NCI-H146 treated with DMSO at 0.1 percent for 48 hours (cell line): Measurements from ENCODE around the gene OR8B3.
"Not testable (repeated sequence)": the region's sequence is repeated elsewhere in the genome, so short reads cannot be mapped to it uniquely, and the experiment has no call there.

Source experiments
- DNase-seq: peaks from one replicate; lab custom pipeline; 2025; ENCODE audit not compliant: unreplicated experiment; lab: John Stamatoyannopoulos, UW

Gene OR8B3, protein sequence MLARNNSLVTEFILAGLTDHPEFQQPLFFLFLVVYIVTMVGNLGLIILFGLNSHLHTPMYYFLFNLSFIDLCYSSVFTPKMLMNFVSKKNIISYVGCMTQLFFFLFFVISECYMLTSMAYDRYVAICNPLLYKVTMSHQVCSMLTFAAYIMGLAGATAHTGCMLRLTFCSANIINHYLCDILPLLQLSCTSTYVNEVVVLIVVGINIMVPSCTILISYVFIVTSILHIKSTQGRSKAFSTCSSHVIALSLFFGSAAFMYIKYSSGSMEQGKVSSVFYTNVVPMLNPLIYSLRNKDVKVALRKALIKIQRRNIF

DNA sequence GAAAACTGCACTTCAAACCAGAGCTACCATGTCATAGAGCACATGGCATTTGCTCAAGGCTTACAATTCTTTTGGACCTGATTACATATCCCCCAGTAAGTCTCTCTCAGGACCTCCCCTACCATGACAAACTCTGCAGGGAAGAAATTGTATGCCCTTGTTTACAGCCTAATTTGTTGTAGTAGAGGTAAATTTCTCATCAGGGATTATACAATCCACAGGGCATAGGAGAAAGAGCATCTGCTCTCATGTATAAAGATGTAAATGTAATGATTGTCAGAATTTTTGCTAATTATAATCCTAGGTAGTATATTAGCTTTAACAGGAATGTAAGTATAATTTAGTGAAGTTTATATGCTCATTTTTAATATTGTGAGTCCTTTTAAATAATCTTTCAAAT is at the start of gene OR8B3:
Gene OR8B3 (minus strand): TSS at position 101 of the 400 bp plus-strand sequence. CDS start 1,673 bp downstream, outside the sequence.
- no peak for DNase-seq

DNA sequence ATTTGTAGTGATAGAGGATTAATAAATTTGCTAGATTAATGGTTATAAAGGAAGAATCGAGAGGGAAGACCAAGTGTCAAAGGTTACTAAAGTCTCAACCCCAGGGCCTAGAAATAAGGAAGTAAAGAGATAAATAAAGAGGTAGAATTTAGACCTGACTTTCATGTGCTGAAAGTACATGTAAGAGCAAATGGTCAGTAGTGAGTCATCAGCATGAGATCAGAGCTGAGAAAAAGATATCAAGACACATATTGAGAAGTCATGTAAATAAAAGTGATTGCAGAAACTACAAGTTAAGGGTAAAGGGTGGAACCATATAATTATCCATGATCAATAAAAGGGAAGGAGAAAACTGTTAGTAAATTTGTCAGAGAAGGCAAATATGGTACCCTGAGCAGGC is 48.1 kb upstream of the OR8B3 start:
- no peak for DNase-seq

DNA sequence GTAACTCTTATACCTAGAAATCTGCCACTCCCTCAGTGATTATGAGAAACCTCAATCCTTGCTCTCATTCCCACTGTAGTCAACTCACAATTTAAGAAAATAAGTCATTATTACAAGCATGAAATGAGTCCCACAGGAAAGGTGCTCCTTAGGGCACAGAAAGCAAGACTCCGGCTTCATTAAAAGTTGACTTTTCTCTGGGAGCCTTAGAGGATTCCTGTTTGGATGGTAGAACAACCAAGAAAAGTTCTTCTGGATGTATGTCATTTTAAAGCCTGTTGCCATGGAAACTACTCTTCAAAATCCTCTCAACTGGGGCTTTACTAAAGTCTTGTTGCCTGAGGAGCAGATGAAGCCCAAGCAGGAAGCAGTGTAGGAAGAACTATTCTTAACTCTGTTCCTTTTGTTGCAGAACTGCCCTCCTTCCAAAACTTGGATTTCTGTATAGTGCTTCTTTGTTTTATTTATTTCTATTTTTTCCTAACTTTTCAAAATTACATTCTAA is 46.9 kb upstream of the OR8B3 start, which contains the start of gene OR8B8:
Gene OR8B8 (minus strand): TSS at position 51 of the 505 bp plus-strand sequence. CDS start 4,611 bp downstream, outside the sequence.
- DNase-seq, result no peak

DNA sequence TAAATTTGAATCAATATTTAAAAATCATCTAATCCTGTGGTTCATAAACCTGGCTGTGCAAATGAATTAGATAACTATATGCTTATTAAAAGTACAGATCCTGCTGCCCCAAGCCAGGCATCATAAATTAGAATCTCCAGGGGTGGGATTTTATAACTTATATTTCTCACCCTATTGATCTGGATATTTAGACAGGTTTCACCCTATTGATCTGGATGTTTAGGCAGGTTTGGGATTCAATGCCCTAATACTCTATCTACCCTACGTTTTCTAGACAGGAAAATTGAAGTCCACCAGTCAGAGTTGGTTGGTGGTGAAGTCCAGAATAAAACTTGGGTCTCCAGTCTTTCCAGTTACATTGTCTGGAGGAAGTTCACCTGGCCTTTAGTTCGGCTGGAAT is 44.0 kb upstream of the OR8B3 start:
- no peak for DNase-seq

DNA sequence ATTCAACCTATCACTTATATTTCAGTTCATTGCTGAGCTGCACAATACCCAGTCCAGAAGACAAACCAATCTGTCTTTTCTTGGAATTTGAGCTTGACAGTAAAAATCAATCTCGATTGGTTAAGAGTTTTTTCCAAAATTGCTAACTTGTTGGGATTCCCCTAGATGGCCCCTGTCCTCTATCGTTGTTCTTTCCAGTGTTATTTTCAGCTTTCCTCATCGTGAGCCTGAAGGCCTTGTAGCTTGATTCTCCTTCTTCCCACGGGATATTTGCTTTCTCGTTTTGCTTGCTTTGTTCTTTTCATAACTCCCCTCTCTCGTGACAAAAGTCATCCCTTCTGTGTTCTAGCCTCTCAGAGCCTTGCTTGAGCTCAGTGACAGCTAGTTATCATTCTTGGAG is 43.6 kb upstream of the OR8B3 start:
- DNase-seq, result no peak

DNA sequence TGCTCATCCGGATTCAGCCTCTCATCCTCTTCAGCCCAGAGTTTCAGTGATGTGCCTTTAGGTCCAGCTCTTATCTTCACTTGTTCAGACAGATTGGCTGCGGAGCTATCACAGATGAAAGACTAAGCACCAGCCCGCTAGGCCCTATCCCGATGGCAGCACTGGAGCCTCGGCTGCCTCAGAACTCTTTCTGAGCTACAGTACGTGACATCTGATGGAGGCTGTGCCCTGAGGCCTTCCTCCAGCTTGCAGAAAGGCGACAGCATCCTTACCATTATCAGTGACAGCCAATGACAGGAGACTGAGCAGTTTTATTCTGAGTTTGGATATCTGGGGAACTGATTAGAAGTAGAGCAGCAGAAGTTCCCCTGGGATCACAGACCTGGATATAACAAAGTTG is 42.7 kb upstream of the OR8B3 start:
- no peak for DNase-seq

DNA sequence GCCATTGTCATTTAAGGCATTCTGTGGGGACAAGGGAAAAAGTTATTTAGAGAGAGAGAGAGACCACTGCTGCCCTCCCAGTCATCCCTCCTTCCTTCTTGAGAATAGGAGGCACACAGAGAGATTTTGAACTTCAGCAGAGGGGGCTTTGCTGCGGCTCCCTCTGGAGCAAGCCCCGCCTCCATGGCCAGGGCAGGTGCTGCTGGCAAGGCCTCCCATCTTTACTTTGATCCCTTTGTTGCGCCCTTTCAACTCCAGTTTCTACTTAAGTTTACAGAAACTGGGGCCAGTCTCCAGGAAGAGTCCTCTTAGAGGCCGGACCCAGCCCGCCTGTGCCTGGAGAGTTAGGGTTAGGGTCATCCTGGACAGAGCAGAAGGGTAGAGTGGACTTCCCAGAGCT is 42.3 kb upstream of the OR8B3 start:
- no peak for DNase-seq

DNA sequence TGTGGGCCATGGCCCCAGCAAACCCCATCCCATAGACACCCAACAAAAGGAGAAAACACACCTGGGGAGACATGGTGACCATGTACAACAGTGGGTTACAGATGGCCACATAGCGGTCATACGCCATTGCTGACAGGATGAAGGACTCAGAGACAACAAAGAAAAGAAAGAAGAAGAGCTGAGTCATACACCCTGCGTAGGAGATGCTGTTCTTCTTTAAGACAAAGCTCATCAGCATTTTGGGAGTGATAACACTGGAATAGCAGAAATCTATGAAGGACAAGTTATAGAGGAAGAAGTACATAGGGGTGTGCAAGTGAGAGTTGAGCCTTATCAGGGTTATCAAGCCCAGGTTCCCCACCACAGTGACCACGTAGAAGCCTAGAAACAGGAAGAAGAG is 41.8 kb upstream of the OR8B3 start:
- DNase-seq, result no peak

DNA sequence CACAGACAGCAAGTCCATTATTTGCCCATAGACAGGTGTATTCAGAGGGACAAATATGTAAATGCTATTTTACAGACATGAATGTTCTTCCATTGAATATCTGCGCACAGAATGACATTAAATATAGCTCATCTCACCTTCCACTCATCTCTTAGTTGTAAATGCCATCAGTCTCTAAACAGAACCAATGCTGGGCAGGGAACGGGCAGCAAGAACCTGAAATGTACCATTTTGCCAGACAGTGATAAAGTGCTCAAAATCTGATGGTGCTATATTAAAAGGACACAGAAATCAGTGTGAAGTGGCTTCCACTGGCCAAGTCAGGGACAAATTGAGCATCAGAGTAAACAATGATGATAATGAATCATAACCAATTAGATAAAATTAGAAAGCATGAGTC is 35.9 kb upstream of the OR8B3 start:
- no peak for DNase-seq

DNA sequence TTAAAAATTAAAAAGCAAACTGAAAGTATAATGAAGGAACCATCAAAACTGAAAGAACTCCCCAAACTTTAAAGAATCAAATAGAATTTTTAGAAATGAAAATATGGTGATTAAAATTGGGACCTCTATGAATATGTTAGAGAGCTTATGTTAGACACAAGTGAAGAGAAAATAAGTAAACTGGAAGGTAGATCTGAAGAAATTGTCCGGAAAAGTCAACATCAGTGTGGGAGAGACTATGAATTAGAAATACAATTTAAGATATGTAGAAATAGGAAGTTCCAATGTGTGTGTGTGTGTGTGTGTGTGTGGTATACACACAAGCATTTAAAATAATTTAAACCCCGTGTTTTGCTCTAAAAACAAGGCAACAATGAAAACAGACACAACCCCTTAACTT is 30.8 kb upstream of the OR8B3 start:
- DNase-seq, result no peak

DNA sequence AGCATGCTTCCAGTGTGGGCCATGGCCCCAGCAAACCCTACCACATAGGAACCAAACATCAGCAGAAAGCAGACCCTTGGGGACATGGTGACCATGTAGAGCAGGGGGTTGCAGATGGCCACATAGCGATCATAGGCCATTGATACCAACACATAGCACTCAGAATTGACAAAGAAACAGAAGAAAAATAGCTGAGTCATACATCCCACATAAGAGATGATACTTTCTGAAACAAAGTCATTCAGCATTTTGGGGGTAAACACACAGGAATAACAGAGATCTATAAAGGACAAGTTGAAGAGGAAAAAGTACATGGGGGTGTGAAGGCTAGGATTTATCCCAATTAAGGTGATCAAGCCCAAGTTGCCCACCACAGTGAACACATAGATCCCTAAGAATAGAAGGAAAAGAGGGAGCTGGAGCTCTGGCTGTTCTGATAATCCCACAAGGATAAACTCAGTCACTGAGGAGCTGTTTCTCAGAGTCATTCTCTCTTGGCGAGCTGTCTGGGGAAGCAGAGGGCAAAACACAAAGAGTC is 25.6 kb upstream of the OR8B3 start, which contains the start of gene OR8B4:
Gene OR8B4 (minus strand): TSS at position 488 of the 538 bp plus-strand sequence. CDS start 0 bp downstream, at position 488.
- DNase-seq, result no peak

DNA sequence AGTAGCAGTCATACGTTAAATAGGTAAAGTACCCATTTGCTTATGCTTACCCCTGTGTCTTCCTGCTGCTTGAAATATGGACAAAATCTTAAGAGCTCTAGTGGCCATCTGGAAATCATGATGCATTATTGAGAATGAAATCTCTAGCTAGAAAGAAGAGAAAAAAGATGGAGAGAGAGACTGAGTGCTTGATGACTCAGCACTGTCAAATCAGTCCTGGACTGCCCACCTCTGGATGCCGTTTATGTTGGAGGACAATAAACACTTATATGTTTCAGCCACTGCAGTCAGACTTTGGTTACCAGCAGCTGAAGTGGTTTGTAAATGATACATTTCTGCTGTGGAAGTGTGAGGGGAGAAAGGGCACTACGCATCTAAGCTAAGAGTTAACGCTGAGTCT is 22.2 kb upstream of the OR8B3 start:
- DNase-seq, result no peak

DNA sequence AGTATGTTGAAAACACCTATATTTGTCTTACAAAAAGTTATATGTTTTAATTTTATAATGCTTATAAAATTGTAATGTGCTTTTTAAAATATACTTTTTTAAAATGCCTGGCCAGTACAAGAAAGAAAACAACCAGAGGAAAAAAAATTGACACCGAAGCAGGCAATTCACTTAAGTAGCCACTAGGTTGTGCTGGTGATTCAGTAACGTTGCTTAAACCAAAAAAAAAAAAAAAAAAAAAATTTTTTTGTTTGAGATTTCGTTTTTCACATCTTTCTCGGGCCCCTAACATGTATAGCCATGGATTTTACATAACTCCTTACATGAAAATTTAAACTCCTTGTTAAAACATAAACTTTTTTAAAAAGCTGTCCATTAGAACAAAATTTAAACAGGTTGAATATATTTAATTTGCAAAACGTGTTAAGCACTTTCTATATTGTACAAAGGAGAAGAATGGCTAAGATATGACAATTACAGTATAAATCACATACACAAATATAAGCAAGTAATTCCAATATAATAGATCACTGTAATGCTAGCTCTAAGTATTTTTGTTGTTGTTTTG is 16.6 kb upstream of the OR8B3 start:
- DNase-seq, result no peak

DNA sequence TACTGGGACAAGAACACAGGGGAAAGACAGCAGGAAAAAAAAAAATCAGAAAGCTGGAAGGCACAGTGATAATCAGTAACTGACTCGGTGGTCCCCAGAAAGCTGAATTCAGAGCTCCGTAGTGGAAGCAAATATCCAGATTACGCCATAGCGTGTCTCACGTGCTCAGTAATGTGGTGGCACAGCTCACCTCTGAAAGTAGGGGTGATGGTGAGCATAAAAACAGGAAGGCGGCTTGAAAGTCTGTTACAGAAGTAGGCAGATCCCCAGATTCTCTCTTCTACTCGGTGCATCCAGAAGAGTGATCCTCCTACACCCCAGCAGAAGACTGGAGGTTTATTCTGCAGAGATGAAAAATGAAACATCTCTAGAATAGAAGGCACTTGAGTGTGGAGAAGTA is 11.1 kb upstream of the OR8B3 start:
- DNase-seq, result no peak

DNA sequence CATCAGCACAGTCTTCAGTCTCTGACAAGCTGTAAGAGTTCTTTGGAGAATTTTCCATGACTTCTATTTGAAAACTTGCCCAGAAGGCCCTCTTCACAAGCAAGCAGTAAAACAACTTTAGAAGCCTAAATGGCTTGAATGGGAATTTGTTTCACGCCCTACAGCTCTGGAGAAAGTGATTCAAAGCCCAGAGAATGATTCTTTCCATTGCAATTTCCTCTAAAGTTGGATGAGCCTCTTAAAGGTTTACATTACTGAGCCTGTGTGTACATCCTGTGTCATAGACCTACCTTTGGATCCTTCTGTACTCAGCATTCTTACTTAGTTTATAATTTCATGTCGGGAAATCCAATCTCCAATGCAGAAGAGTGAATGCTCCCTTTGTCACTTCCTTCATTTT is 6.8 kb upstream of the OR8B3 start:
- DNase-seq, result no peak

DNA sequence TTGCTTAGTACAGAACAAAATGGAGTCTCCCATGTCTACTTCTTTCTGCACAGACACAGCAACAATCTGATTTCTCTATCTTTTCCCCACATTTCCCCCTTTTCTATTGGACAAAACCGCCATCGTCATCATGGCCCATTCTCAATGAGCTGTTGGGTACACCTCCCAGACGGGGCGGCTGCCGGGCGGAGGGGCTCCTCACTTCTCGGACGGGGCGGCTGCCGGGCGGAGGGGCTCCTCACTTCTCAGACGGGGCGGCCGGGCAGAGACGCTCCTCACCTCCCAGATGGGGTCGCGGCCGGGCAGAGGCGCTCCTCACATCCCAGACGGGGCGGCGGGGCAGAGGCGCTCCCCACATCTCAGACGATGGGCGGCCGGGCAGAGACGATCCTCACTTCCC is 4.4 kb upstream of the OR8B3 start:
- DNase-seq, result not testable (repeated sequence)

DNA sequence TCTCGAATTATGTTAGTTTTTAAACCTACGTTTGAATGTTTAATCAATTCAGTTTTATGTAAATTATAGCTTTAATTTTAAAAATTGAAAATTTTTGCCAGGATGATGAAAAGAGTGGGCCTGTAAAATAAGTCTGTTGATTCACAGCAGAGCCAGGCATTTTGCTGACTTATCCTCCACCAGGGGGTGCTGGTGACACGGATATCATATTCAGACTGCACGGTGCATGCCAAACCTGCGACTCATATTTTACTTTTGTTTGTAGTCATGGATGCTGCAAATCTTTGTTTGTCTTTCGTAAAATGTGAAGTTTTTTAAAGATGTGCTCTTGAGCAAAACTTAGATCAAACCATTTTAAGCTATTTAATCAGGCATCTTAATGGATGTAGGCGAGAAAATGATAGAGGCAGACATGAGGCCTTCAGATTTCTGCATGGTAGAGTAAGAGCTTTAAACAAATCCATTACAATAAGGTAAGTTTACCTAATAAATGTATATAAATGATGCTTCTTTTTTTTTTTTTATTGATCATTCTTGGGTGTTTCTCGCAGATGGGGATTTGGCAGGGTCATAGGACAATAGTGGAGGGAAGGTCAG is 3.6 kb upstream of the OR8B3 start:
- DNase-seq, result no peak

DNA sequence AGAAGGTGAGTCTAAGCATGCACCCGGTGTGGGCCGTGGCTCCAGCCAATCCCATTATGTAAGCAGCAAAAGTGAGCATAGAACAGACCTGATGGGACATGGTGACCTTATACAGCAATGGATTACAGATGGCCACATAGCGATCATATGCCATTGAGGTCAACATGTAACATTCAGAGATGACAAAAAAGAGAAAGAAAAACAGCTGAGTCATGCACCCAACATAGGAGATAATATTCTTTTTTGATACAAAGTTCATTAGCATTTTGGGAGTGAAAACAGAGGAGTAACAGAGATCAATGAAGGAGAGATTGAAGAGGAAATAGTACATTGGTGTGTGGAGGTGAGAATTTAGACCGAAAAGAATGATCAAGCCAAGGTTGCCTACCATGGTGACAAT is 2.0 kb downstream of the OR8B3 start:
- not testable (repeated sequence) for DNase-seq

DNA sequence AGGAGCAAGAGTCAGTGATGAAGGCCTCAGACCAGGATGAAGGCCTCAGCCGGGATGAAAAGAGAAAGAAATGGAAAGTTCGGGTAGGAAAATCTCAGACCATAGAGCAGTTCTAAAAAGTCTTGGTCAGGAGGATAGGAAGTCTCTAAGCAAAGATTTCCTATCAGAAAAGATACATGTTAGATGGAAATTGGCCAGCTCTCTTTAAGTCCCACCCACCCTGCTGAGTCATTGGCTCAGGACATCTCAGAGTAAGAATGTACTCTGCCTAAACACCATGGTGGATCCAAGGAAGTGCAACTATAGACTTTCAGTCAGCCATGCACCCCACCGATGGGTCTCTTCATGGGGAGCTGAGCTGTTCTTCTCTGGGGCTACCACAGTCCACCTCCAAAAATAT is 4.4 kb downstream of the OR8B3 start:
- no peak for DNase-seq

DNA sequence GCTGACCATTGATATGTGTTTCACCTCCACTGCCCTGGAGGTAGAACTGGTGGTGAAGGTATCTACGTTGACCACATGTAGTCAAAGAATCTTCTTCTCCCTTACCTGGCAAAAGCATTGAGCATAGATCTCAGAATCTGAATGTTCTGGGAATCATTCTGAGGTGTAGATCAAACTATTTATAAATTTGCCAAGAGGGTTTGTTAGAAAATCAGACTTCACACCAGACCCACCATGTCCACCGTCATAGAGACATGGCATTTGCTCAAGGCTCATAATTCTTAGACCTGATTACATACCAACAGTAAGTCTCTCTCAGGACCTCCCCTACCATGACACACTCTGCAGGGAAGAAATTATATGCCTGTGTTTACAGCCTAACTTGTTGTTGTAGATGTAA is 14.4 kb downstream of the OR8B3 start, which contains the start of gene OR8B2:
Gene OR8B2 (minus strand): TSS at position 101 of the 400 bp plus-strand sequence. CDS start 1,156 bp downstream, outside the sequence.
- DNase-seq, result no peak

DNA sequence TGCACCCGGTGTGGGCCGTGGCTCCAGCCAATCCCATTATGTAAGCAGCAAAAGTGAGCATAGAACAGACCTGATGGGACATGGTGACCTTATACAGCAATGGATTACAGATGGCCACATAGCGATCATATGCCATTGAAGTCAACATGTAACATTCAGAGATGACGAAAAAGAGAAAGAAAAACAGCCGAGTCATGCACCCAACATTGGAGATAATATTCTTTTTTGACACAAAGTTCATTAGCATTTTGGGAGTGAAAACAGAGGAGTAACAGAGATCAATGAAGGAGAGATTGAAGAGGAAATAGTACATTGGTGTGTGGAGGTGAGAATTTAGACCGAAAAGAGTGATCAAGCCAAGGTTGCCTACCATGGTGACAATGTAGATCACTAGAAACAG is 16.0 kb downstream of the OR8B3 start:
- DNase-seq, result not testable (repeated sequence)

DNA sequence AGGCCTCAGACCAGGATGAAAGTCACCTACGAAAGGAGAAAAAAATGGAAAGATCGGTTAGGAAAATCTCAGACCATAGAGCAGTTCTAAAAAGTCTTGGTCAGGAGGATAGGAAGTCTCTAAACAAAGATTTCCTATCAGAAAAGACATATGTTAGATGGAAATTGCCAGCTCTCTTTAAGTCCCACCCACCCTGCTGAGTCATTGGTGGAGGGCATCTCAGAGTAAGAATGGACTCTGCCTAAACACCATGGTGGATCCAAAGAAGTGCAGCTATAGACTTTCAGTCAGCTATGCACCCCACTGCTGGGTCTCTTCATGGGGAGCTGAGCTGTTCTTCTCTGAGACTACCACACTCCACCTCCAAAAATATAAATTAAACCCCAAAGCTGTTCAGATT is 18.2 kb downstream of the OR8B3 start:
- DNase-seq, result no peak
